GM19467 (cell line): ENCODE data around the gene COMMD10.
"Not testable (repeated sequence)": the region's sequence is repeated elsewhere in the genome, so short reads cannot be mapped to it uniquely, and the experiment has no call there.

Experiments
- ATAC-seq: cut with Tn5 transposase; IDR thresholded peaks from one replicate; pipeline ENCODE4 v1.9.1; 2021; ENCODE audit warnings: mild to moderate bottlenecking, moderate library complexity; ENCODE audit not compliant: unreplicated experiment

The COMMD10 gene

DNA sequence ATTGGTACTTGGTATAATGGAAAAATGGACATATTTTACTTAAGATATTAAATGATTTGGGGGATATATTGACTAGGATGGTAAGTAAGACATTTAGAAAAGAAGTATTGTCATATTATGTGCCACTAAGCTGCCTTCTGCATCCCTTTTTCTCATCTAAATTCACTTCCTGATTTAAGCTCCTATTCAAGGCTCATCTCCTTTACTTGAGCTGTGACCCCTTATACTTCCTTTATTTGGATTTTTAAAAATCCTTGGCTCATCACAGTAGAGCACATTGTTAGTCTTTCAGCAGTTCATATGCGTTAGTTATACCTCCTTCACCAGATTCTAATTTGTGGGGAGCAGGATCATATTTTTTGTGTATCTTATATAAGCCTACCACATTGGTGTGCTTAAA is 6.6 kb downstream of the COMMD10 start:
- ATAC-seq = no peak

DNA sequence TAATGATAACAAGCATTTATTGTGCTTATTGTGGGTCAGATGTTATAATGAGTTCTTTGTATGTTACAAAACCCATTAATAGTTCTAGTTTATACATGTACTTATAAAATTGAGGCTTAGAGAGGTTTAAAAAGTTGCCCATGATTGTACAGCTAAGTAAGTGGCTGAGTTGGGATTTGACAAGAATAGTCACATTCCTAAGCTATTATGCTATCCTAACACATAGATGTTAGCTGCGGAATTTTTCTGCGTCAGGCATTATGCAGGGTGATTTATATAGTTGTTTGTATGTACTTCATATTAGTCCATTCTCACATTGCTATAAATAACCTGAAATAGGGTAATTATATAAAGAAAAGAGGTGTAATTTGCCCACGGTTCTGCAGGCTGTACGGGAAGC is 12.5 kb downstream of the COMMD10 start:
- no peak for ATAC-seq

DNA sequence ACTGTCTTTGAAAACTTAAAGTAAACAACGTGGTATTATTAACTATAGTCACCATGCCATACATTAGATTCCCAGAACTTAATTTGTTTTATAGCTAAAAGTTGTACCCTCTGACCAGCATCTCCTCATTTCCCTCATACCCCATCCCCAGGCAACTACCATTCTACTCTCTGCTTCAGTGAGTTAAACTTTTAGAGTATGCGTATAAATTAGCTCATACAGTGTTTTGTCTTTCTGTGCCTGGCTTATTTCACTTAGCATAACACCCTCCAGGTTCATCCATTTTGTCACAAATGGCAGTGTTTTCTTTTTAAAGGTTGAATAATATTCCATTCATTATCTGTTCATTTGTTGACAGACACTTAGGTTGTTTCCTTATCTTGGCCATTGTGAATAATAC is 14.2 kb downstream of the COMMD10 start:
- no peak for ATAC-seq

DNA sequence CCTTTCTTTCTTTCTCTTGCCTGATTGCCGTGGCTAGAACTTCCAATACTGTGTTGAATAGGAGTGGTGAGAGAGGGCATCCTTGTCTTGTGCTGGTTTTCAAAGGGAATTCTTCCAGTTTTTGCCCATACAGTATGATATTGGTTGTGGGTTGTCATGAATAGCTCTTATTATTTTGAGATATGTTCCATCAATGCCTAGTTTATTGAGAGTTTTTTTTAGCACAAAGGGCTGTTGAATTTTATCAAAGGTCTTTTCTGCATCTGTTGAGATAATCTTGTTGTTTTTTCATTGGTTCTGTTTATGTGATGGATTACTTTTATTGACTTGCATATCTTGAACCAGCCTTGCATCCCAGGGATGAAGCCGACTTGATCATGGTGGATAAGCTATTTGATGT is 20.1 kb downstream of the COMMD10 start:
- ATAC-seq = not testable (repeated sequence)

DNA sequence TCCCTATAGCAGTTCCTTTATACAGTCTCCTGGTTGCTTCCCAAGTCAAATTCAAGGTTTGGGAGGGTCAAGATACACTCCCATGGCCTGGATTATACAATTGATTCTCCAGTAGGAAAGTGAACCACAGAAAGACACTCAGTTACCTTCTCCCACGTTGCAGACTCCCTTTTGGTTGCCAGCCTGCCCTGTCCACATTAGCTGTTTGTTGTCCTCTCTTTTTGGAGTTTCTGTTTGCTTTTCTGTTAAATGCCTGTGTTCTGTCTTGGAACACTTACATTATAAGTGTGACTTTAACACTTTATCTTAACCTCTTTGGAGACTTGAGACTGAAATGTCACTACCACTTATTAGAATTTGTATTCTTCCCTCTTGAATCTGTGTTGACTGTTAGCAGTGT is 30.3 kb downstream of the COMMD10 start:
- ATAC-seq = no peak

DNA sequence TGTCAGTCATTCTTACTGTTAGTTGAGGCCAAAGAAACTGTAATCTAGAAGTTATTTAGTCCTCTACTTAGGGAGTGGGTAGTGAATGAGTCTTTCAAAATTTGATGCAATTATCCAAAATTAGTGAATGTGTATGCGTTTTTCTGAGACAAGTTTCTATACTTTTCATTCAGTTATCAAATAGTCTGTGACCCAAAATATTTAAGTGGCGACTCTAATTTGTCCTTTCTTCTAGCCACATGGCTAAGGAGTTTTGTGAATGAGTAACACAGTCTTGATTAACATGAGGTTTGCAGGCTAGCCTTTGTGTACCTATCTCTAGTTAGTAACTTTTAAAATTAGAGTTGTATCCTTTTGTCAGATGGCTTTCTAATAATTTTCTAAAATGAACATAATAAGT is 45.6 kb downstream of the COMMD10 start:
- no peak for ATAC-seq

DNA sequence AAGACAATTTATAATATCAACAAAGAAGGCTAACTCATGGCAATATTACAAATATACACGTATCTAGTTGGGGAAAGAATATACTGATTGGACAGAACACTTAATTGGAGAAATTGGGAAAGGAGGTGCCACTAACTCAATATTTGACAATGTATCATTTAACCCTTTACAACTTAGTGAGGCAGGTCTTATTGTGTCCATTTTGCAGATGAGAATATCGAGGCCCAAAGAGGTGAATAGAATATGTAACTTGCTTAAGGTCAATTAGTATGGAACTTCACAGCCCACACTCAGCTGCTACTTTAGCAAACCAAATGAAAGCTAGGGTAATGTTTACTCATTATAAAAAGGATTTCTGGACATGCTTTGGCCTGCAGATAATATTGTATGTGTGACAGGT is 46.2 kb downstream of the COMMD10 start:
- no peak for ATAC-seq

DNA sequence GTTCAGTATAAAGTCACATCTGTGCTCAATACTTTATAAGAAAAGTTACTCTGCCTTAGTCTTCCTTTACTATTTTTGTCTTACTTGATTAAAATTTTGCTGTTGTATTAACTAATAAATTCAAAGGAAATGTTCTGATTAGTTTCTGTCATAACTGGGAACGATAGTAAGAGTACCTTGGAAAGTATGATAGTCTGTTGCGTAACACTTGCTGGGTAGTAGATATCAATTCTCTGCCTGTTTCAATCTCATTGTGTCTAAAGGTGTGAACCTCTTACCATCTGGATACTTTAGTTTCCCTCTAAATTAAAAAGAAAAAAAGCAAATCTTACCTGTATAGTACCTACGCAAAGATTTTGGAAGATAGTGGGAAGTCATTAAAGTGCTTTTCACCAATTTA is 48.5 kb downstream of the COMMD10 start:
- ATAC-seq = no peak

DNA sequence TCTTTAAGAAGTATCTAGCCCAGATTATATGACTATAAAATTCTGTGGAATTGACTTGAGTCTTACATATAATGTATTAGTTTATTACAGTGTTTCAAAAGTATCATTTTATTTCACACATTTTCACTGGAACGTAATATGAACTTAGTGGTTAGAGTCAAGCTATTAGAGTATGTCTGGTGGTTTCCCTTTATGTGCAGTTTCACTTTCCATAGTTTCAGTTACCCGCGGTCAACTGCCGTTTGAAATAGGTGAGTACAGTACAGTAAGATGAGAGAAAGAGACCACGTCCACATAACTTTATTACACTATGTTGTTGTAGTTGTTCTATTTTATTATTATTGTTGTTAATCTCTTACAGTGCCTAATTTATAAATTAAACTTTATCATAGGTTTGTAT is 50.5 kb downstream of the COMMD10 start:
- peak; percentile 100 for ATAC-seq

DNA sequence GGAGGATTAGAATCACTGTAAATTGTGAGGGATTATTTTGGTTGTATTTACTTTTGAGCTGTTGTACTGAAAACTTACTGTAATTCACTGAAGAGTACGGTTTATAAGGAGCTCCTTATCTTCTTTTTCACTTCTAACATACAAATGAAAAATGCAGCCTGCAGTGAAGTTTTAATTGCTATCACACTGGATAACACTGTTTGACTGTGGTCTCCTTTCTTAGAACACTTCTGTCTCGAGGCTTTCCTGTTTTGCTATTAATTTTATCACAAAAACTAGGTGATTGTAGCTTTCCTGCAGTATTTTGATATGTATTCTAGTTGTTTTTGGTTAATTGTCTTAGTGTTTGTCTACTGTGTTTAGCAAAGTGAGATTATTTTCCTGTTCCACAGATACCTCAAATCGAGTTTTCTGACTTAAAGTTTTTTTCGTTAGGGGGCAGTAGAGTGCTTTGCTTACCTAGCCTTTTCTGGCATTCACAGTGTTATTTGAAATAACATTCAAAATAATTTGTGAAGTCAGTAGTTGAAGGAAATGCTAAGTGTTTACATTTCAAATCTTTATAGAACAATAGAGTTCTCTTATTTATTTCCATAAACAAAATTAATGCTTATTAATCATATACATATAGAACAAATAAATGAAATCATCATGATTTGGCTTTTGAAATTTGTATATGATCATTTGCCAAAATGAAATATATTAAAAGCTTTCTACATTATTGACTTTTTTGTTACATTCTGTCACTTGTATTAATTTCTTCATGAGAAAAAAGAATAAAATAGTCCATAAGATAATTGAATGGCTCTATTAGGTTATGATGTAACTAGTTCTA is 52.9 kb downstream of the COMMD10 start:
- ATAC-seq = no peak

DNA sequence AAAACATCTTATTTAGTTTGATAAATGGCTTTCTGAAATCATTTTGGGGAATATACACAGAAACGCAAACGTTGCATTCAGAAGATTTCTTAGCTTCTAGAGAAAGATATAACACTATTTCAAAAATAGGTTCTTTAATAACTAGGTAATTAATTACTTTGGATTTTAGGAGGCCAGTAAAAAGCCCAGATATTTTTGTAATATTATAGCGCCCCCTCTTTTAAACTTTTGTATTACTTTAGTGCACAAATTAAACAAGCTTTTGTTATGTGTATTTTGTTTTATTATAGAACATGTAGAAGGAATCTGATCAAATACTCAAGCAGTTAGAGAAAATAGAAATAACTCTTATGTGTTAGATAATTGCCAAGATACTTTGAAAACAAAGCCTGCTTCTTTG is 57.7 kb downstream of the COMMD10 start:
- no peak for ATAC-seq

DNA sequence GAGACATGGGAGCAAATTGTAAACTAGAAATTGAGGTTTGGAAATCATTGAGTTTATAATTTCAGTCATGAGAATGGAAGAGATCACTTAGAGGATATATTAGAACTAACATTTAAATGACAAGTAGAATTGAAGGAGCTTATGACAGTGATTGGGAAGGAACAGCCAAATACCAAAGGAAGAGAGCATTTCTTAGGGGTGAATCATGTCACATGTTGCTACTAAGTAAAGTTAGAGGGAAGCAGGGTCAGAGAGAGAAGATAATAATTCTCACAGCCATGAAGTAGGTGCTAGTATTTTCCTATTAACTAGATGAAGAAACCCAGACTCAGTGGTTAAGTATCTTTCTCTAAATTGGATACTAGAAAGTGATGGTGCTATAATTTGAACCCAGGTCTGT is 59.3 kb downstream of the COMMD10 start:
- no peak for ATAC-seq

DNA sequence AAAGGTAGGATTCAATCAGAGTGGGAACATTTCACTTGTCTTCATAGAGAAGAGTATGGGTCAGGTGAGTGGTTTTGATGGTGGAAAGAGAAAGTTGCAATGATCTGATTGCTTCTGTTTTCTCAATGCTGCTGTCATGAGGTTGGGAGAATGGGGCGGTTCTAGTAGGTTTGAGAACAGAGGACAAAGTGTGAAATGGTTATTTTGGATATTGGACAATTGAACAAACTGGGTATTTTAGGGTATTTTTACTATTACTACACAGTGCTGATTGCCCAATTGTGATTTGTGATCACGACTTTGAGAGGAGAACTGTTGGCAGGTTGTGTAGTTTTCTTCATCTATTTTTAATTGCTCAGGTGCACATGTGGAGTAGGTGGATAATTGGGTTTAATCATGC is 60.2 kb downstream of the COMMD10 start:
- no peak for ATAC-seq

DNA sequence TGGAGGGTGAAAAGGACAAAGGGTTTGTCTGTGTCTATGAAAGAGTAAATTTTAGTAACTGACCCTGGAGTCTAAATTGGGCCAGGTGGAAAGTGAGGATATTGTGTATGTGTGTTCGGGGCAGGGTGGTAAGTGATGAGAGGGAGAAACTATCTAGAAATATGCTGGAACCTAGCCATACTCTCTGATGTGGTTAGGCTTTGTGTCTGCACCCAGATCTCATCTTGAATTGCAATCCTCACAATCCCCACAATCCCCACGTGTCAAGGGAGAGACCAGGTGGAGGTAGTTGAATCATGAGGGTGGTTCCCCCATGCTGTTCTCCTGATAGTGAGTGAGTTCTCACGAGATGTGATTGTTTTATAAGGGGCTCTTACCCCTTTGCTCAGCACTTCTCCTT is 60.6 kb downstream of the COMMD10 start:
- ATAC-seq = no peak

DNA sequence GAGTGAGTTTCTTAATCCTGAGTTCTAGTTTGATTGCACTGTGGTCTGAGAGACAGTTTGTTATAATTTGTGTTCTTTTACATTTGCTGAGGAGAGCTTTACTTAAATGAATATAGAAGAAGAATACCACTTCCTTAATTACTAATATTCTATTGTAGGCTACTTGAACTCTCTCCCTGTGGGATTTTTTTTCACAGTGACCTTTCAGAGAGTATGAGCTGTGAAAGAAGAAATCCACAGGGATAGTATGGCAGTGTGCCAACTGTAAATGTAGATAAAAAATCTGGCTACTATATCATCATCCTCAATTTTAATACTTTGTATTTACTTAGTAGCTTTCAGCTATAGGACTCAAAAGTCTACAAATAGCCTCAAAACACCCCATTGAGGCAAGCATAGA is 67.3 kb downstream of the COMMD10 start:
- ATAC-seq = no peak

DNA sequence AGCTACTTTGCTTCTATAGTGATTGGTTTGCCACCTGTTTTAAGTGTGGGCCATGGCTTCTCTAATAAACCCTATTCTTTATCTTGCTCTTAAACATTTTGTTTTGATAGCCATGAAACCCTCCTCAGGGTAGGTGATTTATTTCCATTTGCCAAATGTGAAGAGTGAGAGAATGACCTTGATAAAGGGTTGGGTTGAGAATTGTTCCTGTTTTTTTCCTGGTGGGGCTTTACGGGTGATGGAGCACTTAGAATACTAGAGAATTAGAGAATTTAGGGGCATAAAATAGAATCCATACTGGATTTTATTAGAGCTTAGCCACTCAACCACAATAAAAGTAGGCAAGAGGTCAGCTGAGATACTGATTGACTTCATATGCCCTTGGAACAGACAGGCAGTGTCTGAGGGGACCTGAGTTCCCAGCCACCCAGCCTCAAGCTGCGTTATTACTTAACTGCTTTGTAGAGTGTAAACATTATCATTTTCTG is 68.9 kb downstream of the COMMD10 start:
- ATAC-seq = no peak

DNA sequence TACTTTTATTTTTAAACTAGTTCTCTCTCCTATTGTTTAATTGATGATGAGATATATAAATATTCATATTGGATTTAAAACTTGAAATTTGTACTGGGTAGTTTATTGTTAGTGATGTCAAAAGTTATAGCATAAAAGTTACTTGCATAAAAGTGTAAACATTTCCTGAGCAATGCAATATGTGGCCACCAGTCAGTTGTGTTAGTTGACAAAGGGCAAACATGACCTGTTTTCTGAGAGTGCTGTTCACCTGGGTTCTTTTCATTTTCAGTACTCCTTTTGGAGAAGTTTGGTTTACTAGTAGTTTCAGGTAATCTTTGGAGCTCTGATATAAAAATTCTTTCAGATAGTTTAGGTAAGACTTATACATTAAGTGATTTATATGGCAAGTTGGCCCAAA is 69.4 kb downstream of the COMMD10 start:
- no peak for ATAC-seq

DNA sequence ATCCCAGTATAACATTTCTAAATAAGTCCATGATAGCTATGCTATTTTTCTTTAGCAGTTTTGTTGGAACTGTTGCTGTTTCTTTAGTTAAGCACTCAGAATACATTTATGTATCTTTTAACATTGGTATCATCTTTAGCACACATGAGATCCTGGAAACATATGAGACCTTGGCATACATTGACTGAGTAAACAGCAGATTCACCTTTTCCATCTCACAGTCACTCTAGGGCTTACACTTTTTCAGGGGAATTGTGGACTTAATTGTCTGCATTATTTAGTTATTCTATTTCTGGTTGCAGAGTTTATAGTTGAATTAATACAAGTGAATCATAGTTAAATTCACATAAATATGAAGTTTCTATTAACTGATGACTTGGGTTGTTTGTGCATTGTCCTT is 70.1 kb downstream of the COMMD10 start:
- no peak for ATAC-seq

DNA sequence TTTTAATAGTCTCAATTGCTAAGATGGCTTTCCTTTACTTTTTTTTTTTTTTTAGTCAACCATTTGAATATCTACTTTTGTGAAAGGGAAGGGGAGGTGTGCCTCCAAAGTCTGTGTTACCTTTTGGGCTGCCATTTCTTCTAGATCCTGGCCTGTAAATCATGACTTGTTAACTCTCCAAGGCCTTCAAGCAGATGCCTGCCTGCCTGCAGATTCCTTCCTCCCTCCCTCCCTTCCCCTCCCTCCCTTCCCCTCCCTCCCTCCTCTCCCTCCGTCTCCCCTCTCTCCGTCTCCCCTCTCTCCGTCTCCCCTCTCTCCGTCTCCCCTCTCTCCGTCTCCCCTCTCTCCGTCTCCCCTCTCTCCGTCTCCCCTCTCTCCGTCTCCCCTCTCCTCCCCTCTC is 73.1 kb downstream of the COMMD10 start:
- no peak for ATAC-seq

DNA sequence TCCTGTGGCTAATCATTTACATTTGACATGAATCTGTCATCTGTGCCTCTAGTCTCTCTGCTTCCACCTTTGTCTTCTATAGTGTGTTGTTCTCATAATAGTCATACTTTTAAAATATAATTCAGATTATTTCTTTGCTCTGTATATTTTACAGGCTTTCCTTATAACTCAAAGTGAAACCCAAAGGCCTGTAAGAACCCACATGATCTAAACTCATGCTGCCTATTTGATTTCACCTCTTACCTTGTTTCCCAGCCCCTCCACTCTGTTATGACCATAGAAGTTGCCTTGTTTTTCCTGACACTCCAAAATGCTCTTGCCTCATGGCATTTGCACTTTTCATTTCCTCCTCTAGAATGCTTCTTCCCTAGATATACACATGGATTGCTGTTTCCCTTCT is 74.2 kb downstream of the COMMD10 start:
- ATAC-seq = no peak

DNA sequence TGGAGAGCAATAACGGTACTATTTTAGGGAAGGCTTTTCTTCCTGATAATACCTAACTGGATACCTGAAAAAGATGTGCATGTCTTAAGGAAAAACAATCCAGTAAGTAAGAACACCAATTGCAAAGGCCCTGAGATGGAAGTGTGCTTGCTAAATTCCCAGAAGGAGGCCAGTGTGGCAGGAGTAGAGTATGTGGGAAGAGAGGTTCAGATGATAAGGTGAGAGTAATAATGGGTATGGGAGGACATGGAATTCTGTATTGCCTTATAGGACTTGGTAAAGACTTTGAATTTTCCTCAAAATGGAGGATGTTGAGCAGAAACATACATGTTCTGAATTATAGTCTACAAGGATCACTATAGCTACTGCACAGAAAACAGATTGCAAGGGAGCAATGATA is 89.3 kb downstream of the COMMD10 start:
- no peak for ATAC-seq

DNA sequence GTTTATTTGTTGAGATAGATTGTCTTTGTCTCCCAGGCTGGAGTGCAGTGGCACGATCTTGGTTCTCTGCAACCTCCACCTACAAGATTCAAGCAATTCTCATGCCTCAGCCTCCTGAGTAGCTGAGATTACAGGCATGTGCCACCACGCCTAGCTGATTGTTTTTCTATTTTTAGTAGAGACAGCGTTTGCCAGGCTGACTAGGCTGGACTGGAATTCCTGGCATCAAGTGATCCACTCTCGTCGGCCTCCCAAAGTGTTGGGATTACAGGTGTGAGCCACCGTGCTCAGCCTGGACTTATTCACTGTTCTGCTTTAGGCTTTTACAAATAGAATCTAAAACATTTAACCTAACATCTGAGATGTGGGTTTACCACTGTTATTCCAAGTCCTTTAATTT is 91.3 kb downstream of the COMMD10 start:
- ATAC-seq = no peak

DNA sequence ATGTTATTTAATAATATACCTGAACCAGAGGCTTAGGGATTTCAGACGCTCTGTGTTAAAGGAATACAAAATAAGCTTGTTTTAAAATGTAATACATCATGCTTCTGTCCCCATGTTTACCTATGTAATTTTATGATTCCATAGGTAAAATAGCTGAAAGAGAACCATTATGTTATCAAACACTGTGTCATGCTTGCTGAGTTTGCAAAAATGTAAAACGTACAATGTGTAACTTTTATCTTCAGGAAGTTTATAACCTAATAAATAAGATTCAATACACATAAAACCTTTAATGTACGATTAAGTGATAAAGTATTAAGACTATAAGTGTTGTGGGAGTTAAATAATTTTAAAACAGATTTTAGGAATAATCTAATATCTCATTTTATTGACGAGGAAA is 94.1 kb downstream of the COMMD10 start:
- ATAC-seq = no peak
